NB4 (cell line): ENCODE results near the gene CCDC88B.

Experiments used
- MYC ChIP-seq: IDR thresholded peaks from 2 replicates; pipeline ENCODE4 v1.6.1; 2011; ENCODE audit warnings: low read depth, low read length
- POLR2A ChIP-seq: IDR thresholded peaks from 2 replicates; pipeline ENCODE4 v1.6.1; 2011; ENCODE audit warnings: mild to moderate bottlenecking; ENCODE audit not compliant: insufficient read length; ENCODE audit errors: extremely low read depth
- TF ChIP-seq, protein P1 (sequence below): IDR thresholded peaks from 2 replicates; pipeline ENCODE4 v1.6.1; 2011; ENCODE audit warnings: low read depth, low read length
- TF ChIP-seq, protein P2 (sequence below): IDR thresholded peaks from one replicate; pipeline ENCODE4 v1.5.1; 2012; ENCODE audit warnings: low read depth, low read length

GRCh38 chr11:64341851-64342791, 2.1 kb downstream of the CCDC88B start:
- TF ChIP-seq, protein P1, sequence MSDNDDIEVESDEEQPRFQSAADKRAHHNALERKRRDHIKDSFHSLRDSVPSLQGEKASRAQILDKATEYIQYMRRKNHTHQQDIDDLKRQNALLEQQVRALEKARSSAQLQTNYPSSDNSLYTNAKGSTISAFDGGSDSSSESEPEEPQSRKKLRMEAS = no peak
- TF ChIP-seq, protein P2, sequence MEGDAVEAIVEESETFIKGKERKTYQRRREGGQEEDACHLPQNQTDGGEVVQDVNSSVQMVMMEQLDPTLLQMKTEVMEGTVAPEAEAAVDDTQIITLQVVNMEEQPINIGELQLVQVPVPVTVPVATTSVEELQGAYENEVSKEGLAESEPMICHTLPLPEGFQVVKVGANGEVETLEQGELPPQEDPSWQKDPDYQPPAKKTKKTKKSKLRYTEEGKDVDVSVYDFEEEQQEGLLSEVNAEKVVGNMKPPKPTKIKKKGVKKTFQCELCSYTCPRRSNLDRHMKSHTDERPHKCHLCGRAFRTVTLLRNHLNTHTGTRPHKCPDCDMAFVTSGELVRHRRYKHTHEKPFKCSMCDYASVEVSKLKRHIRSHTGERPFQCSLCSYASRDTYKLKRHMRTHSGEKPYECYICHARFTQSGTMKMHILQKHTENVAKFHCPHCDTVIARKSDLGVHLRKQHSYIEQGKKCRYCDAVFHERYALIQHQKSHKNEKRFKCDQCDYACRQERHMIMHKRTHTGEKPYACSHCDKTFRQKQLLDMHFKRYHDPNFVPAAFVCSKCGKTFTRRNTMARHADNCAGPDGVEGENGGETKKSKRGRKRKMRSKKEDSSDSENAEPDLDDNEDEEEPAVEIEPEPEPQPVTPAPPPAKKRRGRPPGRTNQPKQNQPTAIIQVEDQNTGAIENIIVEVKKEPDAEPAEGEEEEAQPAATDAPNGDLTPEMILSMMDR = no peak
- TF ChIP-seq POLR2A (no peak), MYC (no peak)
